ENCODE results near the gene RBBP5.
"Not testable (repeated sequence)": the region's sequence is repeated elsewhere in the genome, so short reads cannot be mapped to it uniquely, and the experiment has no call there.

RBBP5 gene

GRCh38 chr1:205121660-205122488 is at the start of gene RBBP5:
TSS of gene RBBP5 (minus strand) at chr1:205121978. CDS start at chr1:205121873, 105 bp downstream.
- no peak for TF ChIP-seq ZNF274 (IDR thresholded peaks at IDR 0.05; ENCODE audit: low read depth, low read length)

GRCh38 chr1:205171369-205171768 is 49.6 kb upstream of the RBBP5 start:
- no peak for TF ChIP-seq ZNF274 (IDR thresholded peaks at IDR 0.05; ENCODE audit: low read depth, low read length)
- no peak overlapping the region for H3K4me3 ChIP-seq (ENCODE audit: low read length)

More at GRCh38 chr1:205121660-205122488, at the start of gene RBBP5:
- peak within 1 kb of the TSS; percentile 99 for H3K4me3 ChIP-seq (ENCODE audit: low read length)

GRCh38 chr1:205170532-205171269 is 48.9 kb upstream of the RBBP5 start:
- no peak for TF ChIP-seq ZNF274 (IDR thresholded peaks at IDR 0.05; ENCODE audit: low read depth, low read length)
- H3K4me3 ChIP-seq (ENCODE audit: low read length), result no peak overlapping the region

GRCh38 chr1:205169248-205169647 is 47.5 kb upstream of the RBBP5 start:
- TF ChIP-seq ZNF274 (IDR thresholded peaks at IDR 0.05; ENCODE audit: low read depth, low read length), result no peak

GRCh38 chr1:205168291-205168690 is 46.5 kb upstream of the RBBP5 start:
- H3K4me3 ChIP-seq (ENCODE audit: low read length), result no peak overlapping the region
- no peak for TF ChIP-seq ZNF274 (IDR thresholded peaks at IDR 0.05; ENCODE audit: low read depth, low read length)

More at GRCh38 chr1:205169248-205169647, 47.5 kb upstream of the RBBP5 start:
- no peak overlapping the region for H3K4me3 ChIP-seq (ENCODE audit: low read length)

- TF ChIP-seq ZNF274 (IDR thresholded peaks at IDR 0.05; ENCODE audit: low read depth, low read length), result no peak
- no peak overlapping the region for H3K4me3 ChIP-seq (ENCODE audit: low read length)
These were observed 40.5 kb upstream of the RBBP5 start for GRCh38 chr1:205162301-205162700.

GRCh38 chr1:205161076-205161475 is 39.3 kb upstream of the RBBP5 start:
- TF ChIP-seq ZNF274 (IDR thresholded peaks at IDR 0.05; ENCODE audit: low read depth, low read length), result no peak
- no peak overlapping the region for H3K4me3 ChIP-seq (ENCODE audit: low read length)

- no peak for TF ChIP-seq ZNF274 (IDR thresholded peaks at IDR 0.05; ENCODE audit: low read depth, low read length)
- no peak overlapping the region for H3K4me3 ChIP-seq (ENCODE audit: low read length)
These were observed 36.4 kb upstream of the RBBP5 start for GRCh38 chr1:205158048-205158616.

- not testable (repeated sequence) for H3K4me3 ChIP-seq (ENCODE audit: low read length)
These were observed 34.0 kb upstream of the RBBP5 start for GRCh38 chr1:205155665-205156377.

- no peak overlapping the region for H3K4me3 ChIP-seq (ENCODE audit: low read length)
- no peak for TF ChIP-seq ZNF274 (IDR thresholded peaks at IDR 0.05; ENCODE audit: low read depth, low read length)
These were observed 30.7 kb upstream of the RBBP5 start for GRCh38 chr1:205152505-205152904.

GRCh38 chr1:205150651-205151428 is 29.1 kb upstream of the RBBP5 start:
- no peak for TF ChIP-seq ZNF274 (IDR thresholded peaks at IDR 0.05; ENCODE audit: low read depth, low read length)
- H3K4me3 ChIP-seq (ENCODE audit: low read length), result no peak overlapping the region

- H3K4me3 ChIP-seq (ENCODE audit: low read length), result no peak overlapping the region
- no peak for TF ChIP-seq ZNF274 (IDR thresholded peaks at IDR 0.05; ENCODE audit: low read depth, low read length)
These were observed 25.5 kb upstream of the RBBP5 start for GRCh38 chr1:205147191-205147835.

- TF ChIP-seq ZNF274 (IDR thresholded peaks at IDR 0.05; ENCODE audit: low read depth, low read length), result no peak
- no peak overlapping the region for H3K4me3 ChIP-seq (ENCODE audit: low read length)
These were observed 23.0 kb upstream of the RBBP5 start for GRCh38 chr1:205144751-205145150.
